ENCODE data around the gene ATP1A3.

DNA sequence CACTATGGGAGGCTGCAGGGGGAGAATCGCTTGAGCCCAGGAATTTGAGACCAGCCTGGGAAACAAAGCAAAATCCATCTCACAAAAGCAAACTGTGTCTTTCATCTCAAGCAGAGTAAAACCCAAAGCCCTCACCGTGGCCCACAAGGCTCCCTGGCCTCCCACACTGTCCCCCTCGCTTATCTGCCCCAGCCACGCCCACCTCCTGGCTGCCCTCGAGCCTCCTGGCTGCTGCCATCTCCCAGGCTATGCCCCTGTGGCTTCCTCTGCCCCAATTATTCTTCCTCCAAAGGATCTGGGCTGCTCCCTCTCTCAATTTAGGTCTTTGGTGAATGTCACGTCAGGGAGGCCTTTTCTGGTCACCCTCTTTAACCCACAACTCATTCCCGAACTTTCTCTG, 38.5 kb downstream of the ATP1A3 start:
- TF ChIP-seq, protein P1, sequence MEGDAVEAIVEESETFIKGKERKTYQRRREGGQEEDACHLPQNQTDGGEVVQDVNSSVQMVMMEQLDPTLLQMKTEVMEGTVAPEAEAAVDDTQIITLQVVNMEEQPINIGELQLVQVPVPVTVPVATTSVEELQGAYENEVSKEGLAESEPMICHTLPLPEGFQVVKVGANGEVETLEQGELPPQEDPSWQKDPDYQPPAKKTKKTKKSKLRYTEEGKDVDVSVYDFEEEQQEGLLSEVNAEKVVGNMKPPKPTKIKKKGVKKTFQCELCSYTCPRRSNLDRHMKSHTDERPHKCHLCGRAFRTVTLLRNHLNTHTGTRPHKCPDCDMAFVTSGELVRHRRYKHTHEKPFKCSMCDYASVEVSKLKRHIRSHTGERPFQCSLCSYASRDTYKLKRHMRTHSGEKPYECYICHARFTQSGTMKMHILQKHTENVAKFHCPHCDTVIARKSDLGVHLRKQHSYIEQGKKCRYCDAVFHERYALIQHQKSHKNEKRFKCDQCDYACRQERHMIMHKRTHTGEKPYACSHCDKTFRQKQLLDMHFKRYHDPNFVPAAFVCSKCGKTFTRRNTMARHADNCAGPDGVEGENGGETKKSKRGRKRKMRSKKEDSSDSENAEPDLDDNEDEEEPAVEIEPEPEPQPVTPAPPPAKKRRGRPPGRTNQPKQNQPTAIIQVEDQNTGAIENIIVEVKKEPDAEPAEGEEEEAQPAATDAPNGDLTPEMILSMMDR (IDR thresholded peaks at IDR 0.05): no peak
- TF ChIP-seq POLR2A (IDR thresholded peaks at IDR 0.05): no peak
